Ovary (tissue), 9 donors: Measurements from ENCODE around the gene GDF10. TPM values are rescaled to one million over a fixed set of nuclear protein-coding genes. Genes with fewer than 3 reads are reported as not detected.

ENCODE experiments used
- DNase-seq, 5 donors: peaks; one replicate each; pipeline ENCODE4 v3.0.0-alpha.2; 2019 to 2020
- H3K27ac ChIP-seq, 2 donors: fragments of 200-600 bp; one replicate each; pipeline versions ENCODE4 v1.5.1 to v1.8.0; 2019 to 2022
- H3K27me3 ChIP-seq: fragments of 200-600 bp; one replicate; pipeline ENCODE4 v1.8.0; 2022
- H3K36me3 ChIP-seq: fragments of 200-600 bp; sonication (generic); one replicate; pipeline ENCODE4 v1.5.1; 2019
- H3K4me1 ChIP-seq: one replicate; pipeline ENCODE4 v1.8.1; 2013; ENCODE audit warnings: mild to moderate bottlenecking, moderate library complexity; ENCODE audit not compliant: insufficient read depth
- H3K4me3 ChIP-seq: fragments of 200-600 bp; sonication (generic); one replicate; pipeline ENCODE4 v1.5.1; 2017
- H3K9me3 ChIP-seq, 2 donors: fragments of 200-600 bp in 1 of 2; sonication (generic) in 1 of 2; one replicate each; pipeline versions ENCODE4 v1.5.1 to v1.8.1; 2013 to 2019; ENCODE audit warnings: mild to moderate bottlenecking in 1 of 2, moderate library complexity in 1 of 2
- CTCF ChIP-seq, 3 donors: fragments of 450-650 bp in 2 of 3; fragments of 200-600 bp in 1 of 3; IDR thresholded peaks; one replicate each; pipeline versions ENCODE4 v1.5.1 to v1.8.0; 2016 to 2022; ENCODE audit warnings: antibody characterized with exemption in 3 of 3, mild to moderate bottlenecking in 1 of 3
- EP300 ChIP-seq: sonication (generic); formaldehyde crosslinking; IDR thresholded peaks from one replicate; pipeline ENCODE4 v1.6.1; 2017; ENCODE audit warnings: antibody characterized with exemption
- POLR2A ChIP-seq: fragments of 450-650 bp; IDR thresholded peaks from one replicate; pipeline ENCODE4 v1.6.1; 2017; ENCODE audit warnings: antibody characterized with exemption, mild to moderate bottlenecking, moderate library complexity
- WGBS, 3 donors: extraction: QIAGEN DNeasy Blood & Tissue Kit in 1 of 3; methylation state at CpG; one replicate each; pipeline versions ENCODE4 v1.1.5 to v1.1.7; 2013 to 2017; 5-methylcytosine and 5-hydroxymethylcytosine counted together
- intact Hi-C, 4 donors: fragments of 100-400 bp; cut with DNase I; formaldehyde crosslinking; loops; one replicate each; pipeline versions ENCODE4 v1.11.0 to v1.15.1; 2022 to 2023
- polyA plus RNA-seq, 2 donors: library from polyadenylated mRNA; stranded (reverse); fragments of 200-250 nt in 1 of 2; fragments of 350-450 nt in 1 of 2; fragmentation: Illumina TruSeq in 1 of 2; extraction: RNeasy Lipid Tissue Mini Kit (QIAGEN cat#74804) in 1 of 2; gene quantifications; one replicate each; pipeline ENCODE4 v1.2.3, GENCODE V29; 2013 to 2014
- total RNA-seq, 7 donors: library from RNA; depleted of rRNA in 2 of 7; stranded (reverse); fragments of >200 nt in 2 of 7; fragmentation: NEBNext Ultra II Directional in 3 of 7; extraction: Animal tissue kit (Norgen Biotek cat#: 25700) in 3 of 7; gene quantifications; one replicate each; pipeline versions ENCODE4 v1.1.0 to v1.2.4, GENCODE V29; 2016 to 2023
- donor health status: DM: no; HTN: no; CAD: no; lungs with moderate emphysema.
- donor health status: DM: no; HTN: no; CAD: no.
- donor health status: Bipolar disorder and iron deficiency.
- donor health status: DM: yes; HTN: yes; CAD: no.
- donor health status: DM: no; HTN: no; CAD: no.
- donor health status: DM: yes; HTN: yes; CAD: no.

Gene GDF10
- total and polyA plus RNA-seq, 9 donors, result 0.12 to 1.2 (median 0.53) TPM; not detected in 3

DNA sequence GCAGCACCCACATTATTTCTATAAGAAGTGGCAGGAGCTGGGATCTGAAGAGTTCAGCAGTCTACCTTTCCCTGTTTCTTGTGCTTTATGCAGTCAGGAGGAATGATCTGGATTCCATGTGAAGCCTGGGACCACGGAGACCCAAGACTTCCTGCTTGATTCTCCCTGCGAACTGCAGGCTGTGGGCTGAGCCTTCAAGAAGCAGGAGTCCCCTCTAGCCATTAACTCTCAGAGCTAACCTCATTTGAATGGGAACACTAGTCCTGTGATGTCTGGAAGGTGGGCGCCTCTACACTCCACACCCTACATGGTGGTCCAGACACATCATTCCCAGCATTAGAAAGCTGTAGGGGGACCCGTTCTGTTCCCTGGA is 47.3 kb downstream of the GDF10 start:
- H3K27ac ChIP-seq, result no peak overlapping the region
- 71 to 74% (median 73%) methylated on average over 4 of the region's 4 CpGs for WGBS, 3 donors
- no peak for DNase-seq
- no peak overlapping the region for H3K4me3 ChIP-seq
- H3K9me3 ChIP-seq, result no peaks in the 10 kb centered on the region
- no peak for TF ChIP-seq CTCF (IDR thresholded peaks at IDR 0.05)
- TF ChIP-seq EP300, result no peak
- no peak for TF ChIP-seq POLR2A
- no peaks in the 10 kb centered on the region for H3K36me3 ChIP-seq
- intact Hi-C loops, result no loop called here
- no peaks in the 10 kb centered on the region for H3K4me1 ChIP-seq
- H3K27me3 ChIP-seq, result no peaks in the 10 kb centered on the region

DNA sequence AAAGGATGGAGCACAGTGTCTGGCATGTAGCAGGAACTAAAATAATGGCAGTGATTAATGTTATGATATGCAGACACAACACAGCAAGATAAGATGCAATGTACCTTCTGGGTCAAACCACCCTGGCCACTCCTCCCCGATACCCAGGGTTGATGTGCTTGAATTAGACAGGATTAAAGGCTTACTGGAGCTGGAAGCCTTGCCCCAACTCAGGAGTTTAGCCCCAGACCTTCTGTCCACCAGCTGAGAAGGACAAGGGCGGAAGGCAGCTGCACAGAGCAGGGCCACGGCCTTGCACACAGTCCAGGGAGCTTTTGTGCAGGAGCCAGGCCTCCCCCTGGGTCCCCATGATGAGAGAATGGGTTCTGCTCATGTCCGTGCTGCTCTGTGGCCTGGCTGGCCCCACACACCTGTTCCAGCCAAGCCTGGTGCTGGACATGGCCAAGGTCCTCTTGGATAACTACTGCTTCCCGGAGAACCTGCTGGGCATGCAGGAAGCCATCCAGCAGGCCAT is 48.2 kb downstream of the GDF10 start, which contains the start of gene RBP3:
TSS of gene RBP3 (plus strand) at position 226 of the 514 bp plus-strand sequence. CDS start at position 348, 122 bp downstream.
- DNase-seq, result no peak
- intact Hi-C loops, result no loop called here
- no peaks in the 10 kb centered on the region for H3K27me3 ChIP-seq
- no peaks in the 10 kb centered on the region for H3K4me1 ChIP-seq
- H3K9me3 ChIP-seq, result no peaks in the 10 kb centered on the region
- 72 to 78% (median 75%) methylated on average over 5 of the region's 5 CpGs for WGBS, 3 donors
- TF ChIP-seq EP300 (no peak), CTCF (IDR thresholded peaks at IDR 0.05) (no peak), POLR2A (no peak)
- H3K36me3 ChIP-seq, result no peaks in the 10 kb centered on the region
- H3K27ac ChIP-seq, result no peak within 1 kb of the TSS
- H3K4me3 ChIP-seq, result no peak within 1 kb of the TSS

DNA sequence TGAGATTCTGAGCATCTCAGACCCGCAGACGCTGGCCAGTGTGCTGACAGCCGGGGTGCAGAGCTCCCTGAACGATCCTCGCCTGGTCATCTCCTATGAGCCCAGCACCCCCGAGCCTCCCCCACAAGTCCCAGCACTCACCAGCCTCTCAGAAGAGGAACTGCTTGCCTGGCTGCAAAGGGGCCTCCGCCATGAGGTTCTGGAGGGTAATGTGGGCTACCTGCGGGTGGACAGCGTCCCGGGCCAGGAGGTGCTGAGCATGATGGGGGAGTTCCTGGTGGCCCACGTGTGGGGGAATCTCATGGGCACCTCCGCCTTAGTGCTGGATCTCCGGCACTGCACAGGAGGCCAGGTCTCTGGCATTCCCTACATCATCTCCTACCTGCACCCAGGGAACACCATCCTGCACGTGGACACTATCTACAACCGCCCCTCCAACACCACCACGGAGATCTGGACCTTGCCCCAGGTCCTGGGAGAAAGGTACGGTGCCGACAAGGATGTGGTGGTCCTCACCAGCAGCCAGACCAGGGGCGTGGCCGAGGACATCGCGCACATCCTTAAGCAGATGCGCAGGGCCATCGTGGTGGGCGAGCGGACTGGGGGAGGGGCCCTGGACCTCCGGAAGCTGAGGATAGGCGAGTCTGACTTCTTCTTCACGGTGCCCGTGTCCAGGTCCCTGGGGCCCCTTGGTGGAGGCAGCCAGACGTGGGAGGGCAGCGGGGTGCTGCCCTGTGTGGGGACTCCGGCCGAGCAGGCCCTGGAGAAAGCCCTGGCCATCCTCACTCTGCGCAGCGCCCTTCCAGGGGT is 48.9 kb downstream of the GDF10 start:
- intact Hi-C loops, result no loop called here
- DNase-seq, result no peak
- WGBS, 3 donors, result 91 to 97% (median 93%) methylated on average over 32 to 36 of the region's 36 CpGs
- no peaks in the 10 kb centered on the region for H3K36me3 ChIP-seq
- no peaks in the 10 kb centered on the region for H3K9me3 ChIP-seq
- H3K4me1 ChIP-seq, result no peaks in the 10 kb centered on the region
- no peaks in the 10 kb centered on the region for H3K27me3 ChIP-seq
- no peak overlapping the region for H3K27ac ChIP-seq
- TF ChIP-seq POLR2A, result no peak
- TF ChIP-seq CTCF (IDR thresholded peaks at IDR 0.05), result no peak
- TF ChIP-seq EP300, result no peak
- no peak overlapping the region for H3K4me3 ChIP-seq

GRCh38 chr10:47349516-47349915 is 49.5 kb downstream of the GDF10 start:
- WGBS, 3 donors, result 93 to 97% (median 95%) methylated on average over 22 of the region's 22 CpGs
- H3K4me3 ChIP-seq, result no peak overlapping the region
- DNase-seq, result no peak
- H3K36me3 ChIP-seq, result no peaks in the 10 kb centered on the region
- no peaks in the 10 kb centered on the region for H3K9me3 ChIP-seq
- TF ChIP-seq CTCF (IDR thresholded peaks at IDR 0.05) (no peak), EP300 (no peak), POLR2A (no peak)
- intact Hi-C loops, result no loop called here
- no peaks in the 10 kb centered on the region for H3K27me3 ChIP-seq
- no peak overlapping the region for H3K27ac ChIP-seq
- no peaks in the 10 kb centered on the region for H3K4me1 ChIP-seq
